HG02973 (cell line): ENCODE results near the gene GMPS.
"Not testable (repeated sequence)": the region's sequence is repeated elsewhere in the genome, so short reads cannot be mapped to it uniquely, and the experiment has no call there.

Experiments
- ATAC-seq: cut with Tn5 transposase; IDR thresholded peaks from one replicate; pipeline ENCODE4 v1.9.1; 2021; ENCODE audit warnings: moderate library complexity; ENCODE audit not compliant: unreplicated experiment

The GMPS gene

DNA sequence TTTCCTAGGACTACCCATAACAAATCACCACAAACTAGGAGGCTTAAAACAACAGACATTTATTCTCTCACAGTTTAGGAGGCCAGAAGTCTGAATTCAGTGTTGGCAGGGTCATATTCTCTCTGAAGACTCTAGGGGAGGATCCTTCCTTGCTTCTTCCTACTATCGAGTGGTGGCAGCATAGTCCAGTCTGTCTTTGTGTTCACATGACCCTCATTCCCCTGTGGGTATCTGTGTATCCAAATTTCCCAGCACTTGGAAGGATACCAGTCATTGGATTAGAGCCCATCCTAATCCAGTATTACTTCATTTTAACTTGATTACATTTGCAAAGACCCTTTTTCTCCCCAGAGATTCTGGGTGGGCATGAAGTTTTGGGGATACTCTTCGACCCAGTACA lies 63.8 kb downstream of the GMPS start:
- ATAC-seq: no peak

DNA sequence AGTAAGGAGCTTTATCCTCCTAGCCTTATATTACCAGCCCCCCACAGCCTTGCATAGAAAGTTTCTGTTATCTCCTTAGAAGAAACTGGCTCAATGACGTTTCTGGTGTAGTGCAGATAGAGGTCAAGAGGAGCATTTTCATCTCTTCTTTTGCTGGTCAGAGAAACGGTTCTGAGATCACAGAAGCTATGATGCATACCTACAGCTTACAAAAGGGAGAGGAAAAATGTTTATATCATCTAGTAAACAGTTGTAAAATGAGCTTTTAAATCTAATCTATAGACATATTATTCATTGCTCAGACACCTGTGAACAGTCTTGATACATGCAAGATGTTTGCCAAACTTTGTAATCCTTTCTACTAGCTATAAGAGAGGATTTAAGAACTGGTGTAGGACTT lies 68.0 kb downstream of the GMPS start:
- ATAC-seq: no peak

DNA sequence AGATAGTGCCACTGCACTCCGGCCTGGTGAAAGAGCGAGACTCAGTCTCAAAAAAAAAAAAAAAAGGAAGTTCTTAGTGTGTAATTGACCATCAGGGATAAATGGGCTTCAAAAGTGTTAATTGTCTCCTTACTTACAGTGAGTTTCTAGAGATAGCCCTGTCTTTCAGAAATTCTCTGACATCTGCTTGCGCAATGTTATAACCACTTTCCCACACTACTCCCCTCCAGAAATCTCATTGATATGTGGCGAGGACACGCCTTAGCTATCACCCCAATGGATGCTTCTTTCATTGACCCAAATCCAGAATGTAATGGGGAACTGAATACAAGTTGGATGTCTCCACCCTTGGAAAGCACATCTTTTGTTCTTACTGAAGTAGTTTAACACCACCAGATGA lies 70.9 kb downstream of the GMPS start:
- ATAC-seq: no peak

DNA sequence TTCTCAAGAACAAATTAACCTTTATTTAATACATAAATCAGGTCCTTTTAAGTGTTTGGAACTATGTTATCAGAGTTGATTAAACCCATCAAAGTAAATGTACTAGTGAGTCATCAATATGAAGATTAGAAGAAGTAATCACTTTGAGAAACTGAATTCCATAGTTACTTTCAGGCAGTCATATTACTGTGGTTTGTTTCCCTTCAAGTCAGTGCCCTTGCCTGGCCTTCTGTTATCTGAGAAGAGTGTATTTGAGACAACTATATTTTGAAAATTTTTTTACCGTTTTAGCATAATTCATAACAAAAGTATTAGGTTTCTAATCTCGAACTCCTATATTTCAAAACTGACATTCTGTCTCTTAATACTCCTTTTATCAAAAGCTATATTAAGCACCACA lies 73.6 kb downstream of the GMPS start:
- ATAC-seq: no peak

DNA sequence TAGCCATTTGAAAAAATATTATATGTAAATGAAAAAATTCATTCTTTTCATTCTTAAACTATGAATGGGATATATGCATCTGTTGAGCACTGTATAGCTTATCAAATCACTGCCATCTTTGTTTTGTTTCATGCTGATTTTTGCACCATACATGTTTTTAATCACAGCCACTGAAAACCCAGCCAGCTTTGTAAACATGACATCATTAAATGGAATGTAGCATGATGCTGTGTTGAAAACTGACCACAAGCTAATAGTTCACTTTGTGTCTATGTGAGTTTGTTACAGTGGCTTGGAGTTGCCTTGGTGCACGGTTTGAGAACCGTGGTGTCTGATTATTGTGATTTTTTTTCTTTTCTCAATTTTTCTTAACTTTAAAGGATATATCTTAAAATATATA lies 75.7 kb downstream of the GMPS start:
- ATAC-seq: no peak

DNA sequence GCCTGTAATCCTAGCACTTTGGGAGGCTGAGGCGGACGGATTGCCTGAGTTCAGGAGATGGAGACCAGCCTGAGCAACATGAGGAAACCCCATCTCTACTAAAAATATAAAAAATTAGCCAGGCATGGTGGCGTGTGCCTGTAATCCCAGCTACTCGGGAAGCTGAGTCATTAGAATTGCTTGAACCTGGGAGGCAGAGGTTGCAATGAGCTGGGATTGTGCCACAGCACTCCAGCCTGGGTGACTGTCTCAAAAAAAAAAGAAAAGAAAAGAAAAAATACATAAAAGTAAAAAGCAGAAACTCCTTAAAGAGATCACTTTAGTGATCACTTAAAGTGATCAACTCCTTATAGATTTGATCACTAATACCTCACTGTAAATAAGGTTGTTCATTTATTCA lies 78.0 kb downstream of the GMPS start:
- ATAC-seq: no peak

DNA sequence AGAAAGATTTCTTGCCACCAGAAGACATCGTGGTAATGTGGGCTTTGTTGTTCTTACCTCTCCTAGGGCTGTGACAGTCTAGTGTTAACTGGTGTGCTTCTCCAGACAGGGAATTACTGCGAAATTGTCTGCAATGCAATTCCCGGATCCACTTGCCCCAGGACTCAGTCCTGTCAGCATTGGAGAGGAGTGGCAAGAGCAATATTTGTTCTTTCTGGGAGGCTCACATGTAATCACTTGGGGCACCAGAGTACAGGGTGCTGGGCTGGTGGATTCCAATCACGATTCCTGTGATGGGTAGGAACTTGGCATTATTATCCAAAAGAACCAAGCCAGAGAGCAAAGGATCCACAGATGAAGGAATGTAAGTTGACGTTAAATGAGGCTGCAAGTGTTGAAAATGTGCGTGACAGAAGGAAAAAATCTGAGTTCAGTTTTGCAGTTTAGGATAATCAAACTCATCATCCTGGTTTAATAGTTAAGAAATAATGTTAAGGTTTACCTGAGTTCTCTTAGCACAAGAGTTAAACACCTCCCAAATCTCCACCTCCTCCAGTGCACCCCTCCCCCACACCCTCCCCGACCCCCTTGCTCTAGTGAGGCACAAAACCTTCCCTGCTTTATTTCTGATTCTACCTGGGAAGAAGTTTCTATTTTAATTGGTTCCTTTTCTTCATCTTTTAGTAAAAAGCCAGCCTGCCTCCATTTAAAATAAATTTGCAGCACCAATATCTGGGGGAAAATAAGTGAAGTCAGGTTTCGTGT lies 79.2 kb downstream of the GMPS start:
- ATAC-seq: no peak

DNA sequence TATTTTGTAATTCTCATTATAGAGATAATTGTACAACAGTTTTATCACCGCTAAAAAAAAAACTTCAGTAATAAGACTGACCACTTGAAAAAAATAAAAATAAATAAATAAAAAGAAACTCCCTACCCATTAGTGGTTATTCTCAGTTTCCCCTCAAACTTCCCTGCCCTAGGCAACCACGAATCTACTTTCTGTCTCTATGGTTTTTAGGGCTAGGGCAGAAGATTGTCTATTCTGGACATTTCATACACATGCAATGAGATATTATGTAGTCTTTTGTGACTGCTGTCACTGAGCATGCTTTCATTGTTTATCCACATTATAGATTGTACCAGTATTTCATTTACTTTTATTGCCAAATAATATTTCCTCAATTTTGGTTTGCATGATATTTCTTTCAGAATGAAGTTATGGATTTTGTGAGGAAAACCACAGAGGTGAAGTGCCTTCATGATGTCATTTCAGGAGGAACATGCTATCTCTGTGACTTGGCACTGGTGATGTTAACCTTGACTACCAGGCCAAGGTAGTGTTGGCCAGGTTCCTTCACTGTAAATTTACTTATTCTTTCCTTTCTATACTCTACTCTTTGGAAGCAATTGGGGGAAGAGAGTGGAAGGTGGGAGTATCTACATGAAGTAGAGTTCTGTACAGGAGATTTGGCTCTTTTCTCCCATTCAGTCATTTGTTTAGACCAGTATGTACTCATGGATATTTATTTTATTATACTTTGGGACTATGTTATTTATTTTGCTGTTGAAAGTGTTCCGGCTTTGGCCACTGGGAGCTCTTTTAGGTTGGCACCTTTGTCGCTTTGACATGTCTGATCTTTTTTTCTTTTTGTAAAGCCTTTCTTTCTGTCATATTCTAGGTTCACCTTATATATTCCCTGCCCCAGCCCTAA lies 86.3 kb downstream of the GMPS start:
- no peak for ATAC-seq

DNA sequence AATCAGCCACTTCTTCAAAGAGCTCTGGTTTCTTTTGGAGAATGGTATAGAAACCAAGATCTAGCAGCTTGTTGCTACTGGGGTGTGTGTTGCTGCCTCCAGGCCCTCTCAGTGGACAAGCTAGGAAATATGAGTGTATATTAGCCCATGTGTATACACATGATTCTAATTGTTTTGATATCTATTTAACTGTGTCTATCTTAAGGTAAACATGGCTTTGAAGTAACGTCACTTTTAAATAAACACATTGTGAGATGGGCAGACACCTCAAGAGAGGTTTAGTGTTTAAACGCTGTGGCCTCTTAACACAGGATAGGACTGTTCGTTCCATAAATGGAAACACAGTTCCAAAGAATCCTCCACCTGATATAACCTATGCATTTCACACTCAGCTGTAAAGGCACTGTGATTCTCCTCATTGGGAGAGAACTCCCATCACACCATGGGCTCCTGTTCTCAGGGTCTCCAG lies 87.0 kb downstream of the GMPS start:
- ATAC-seq: no peak

DNA sequence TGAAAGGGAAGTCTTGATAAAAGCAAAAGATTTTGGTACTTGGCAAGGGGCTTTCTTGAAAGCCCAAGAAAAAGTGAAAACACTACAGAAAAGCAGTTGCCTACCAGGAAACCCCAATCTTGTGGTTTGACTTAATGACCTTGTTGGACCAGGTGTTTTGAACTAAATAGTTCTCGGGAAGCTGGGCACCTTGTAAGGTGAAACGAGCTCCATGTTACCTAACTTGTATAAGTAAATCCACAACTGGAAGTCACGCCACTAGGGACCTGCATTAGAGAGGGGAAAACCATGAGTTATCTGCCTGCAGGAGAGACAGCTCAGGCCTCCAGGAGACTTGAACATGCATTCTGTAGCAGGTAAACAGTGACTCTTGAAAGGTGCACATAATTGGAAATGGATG lies 88.2 kb downstream of the GMPS start:
- ATAC-seq: no peak

DNA sequence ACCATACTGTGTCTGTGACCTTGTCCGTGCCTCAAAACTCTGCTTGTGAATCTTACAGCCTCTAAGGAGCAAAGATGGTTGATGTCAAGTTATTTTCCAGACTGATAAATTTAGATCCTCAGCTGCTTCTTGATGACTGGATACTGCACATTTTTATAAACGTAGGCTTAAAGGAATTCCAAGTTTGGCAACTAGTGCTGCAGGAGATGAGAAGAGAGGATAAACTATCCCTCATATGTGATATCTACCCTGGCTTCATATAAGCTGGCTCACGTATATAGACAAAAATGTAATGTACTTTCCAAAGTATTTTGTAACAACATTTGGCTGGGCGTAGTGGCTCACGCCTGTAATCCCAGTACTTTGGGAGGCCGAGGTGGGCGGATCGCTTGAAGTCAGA lies 89.6 kb downstream of the GMPS start:
- no peak for ATAC-seq

DNA sequence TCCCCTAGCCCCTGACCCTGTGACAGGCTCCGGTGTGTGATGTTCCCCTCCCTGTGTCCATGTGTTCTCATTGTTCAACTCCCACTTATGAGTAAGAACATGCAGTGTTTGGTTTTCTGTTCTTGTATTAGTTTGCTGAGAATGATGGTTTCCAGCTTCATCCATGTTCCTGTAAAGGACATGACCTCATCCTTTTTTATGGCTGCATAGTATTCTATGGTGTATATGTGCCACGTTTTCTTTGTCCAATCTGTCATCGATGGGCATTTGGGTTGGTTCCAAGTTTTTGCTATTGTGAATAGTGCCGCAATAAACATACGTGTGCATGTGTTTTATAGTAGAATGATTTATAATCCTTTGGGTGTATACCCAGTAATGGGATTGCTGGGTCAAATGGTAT lies 90.6 kb downstream of the GMPS start:
- ATAC-seq: not testable (repeated sequence)

DNA sequence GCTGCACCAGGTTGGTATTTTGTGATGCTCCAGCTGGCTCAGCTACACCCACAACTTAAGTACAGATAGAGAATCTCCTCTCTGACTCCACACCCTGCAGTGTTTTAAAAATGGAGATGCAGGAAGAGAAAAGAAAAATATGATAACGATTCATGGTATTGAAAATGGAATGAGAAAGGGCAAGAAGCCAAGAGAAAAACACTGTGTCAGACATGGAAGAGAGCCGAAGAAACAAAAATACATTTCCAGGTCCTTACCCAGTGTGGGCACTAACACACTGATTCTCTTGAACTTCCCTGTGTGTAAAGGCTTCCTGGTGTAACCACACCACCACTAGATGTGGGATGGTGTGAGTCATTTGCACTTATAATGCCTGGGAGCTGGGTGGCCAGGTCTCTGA lies 93.1 kb downstream of the GMPS start:
- ATAC-seq: no peak

DNA sequence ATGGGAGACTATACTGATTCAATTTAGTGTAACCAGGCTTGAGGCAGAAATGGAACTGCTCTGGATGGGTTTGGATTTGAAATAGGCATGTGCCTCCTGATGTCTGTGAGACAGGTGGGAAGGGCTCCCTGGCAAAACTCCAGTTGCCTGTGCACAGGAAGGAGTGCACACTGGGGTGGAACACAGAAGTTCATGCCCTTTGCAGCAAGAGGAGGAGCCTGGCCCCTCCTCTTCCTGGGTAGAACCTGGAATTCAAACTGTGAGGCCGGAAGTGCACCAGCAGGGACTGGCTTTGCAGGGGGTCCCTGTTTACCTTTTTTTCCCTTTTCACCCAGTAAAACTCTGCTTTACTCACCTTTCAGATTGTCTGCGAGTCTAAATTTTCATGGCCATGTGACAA lies 99.9 kb downstream of the GMPS start:
- ATAC-seq: no peak

DNA sequence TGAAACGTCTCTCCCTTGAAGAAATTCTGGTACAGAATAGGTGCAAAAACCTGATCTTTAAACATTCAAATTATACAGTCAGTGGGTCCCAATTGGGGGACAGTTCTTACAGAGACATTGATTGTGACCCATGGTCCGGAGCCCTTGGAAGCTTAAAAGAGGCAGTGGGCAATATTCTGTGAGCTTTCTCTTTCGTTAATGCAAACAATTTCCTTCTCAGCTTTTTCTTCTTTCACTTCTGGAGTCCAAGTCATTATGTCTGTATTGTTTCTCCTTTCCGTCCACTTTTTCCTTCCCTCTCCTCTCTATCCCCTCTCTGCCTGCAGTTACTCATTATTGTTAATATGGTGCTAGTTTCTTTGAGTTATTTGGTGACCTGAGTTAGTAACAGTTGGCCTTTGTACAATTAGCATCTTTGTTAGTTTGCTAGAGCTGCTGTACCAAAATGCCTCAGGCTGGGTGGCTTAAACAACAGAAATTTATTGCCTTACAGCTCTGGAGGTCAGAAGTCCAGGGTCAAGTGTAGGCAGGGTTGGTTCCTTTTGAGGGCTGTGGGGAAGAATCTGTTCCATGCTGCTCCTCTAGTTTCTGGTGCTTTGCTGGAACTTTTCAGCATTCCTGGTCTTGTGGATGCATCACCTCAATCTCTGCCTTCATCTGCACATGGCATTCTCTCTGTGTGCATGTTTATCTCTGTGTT lies 102.6 kb downstream of the GMPS start:
- ATAC-seq: no peak

DNA sequence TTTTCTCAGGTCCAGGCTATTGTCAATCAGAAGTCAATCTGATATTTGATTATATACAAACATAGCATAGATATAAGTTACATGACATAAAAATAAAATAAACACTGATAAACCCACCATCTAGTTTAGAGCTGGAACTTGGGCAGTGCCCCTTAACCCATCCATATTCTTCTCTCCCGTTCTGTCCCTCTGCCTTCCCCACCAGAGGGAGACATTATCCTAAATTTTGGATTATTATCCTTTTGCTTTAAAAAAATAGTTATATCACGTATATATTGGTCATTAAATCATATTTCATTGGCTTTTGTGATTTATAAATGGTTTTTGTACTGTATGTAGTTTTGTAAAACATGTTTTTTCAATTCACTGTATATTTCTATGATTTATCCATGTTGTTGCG lies 107.9 kb downstream of the GMPS start:
- no peak for ATAC-seq

DNA sequence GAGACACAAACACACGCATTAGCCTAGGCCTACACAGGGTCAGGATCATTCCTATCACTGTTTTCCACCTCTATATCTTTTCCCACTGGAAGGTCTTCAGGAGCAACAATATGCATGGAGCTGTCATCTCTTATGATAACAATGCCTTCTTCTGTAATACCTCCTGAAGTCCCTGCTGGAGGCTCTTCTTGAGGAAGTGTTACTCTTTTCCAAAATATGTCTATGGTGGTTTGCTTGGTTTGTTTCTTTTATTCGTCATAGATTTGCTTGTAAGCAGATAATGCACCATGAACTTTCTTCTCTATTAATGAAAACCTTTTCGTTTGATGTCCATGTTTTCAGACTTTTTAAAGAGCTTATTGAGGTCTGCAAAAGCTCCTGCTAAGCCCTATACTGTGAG lies 109.3 kb downstream of the GMPS start:
- no peak for ATAC-seq

DNA sequence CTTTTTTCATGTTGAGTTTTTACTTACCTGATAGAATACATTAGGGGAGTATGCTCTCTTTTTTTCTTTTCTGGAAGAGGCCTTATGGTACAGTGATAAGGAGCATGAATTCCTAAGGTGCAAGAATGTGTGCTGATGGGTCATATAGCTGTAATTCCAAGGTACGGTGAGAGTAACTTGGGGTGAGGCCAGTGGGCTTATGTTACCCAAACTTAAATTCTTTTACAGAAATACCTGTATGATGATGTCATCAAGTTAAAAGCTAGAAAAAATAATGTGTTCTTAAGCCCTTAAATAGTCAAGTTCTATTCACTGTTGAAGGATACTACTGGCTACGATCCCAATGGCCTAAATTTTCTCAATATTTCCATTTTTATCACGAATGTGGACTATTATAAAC lies 111.2 kb downstream of the GMPS start:
- ATAC-seq: no peak

DNA sequence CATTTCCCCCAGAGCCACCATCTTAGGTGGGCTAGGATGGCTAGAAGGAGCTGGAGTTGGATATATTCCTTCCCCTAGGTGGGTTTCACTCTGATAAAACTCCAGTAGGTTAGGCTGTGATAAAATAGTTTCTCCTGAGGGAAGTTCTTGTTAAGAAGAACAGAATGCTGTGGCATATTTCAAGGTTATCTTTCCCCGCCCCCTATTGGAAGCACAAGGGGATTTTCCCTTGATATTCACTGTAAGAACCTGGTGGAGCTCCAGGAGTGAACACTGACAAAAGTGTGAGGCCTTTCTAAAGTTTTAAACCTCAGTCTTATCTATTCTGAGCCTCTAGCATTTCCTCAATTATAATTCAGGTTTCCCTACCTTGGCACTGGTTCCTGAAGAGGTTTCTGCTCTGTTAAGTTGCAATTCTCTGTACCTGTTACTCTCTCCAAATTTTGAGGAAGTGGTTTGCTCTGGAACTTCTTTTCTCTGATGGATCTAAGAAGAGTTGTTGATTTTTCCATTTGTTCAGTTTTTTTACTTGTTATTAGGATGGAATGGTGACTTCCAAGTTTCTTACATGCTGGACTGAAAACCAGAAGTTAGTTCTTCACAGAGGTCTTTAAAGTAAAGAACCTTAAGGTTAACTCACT lies 113.5 kb downstream of the GMPS start:
- no peak for ATAC-seq

DNA sequence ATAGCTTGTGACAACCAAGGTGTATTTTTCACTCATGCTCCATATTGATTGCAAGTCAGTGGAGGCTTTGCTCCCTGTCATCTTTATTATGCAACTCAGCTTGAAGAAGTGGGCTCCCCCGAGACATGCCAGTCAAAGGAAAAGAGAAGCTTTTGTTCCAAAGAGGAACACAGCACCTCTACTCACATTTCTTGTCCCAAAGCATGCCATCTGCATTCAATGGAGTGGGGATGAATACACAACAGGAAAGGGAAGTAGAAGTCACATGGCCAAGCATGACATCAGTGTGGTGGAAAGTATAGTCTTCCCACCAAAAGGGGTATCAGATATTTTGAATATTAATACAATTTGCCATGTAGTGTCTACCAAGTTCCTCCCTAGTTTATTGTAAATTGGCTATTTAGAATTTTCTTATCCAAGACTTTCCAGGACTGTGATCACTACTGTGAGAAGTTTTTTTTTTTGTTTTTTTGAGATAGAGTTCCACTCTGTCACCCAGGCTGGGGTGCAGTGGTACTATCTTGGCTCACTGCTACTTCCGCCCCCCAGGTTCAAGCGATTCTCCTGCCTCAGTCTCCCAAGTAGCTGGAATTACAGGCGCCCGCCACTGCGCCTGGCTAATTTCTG lies 114.5 kb downstream of the GMPS start:
- ATAC-seq: no peak

DNA sequence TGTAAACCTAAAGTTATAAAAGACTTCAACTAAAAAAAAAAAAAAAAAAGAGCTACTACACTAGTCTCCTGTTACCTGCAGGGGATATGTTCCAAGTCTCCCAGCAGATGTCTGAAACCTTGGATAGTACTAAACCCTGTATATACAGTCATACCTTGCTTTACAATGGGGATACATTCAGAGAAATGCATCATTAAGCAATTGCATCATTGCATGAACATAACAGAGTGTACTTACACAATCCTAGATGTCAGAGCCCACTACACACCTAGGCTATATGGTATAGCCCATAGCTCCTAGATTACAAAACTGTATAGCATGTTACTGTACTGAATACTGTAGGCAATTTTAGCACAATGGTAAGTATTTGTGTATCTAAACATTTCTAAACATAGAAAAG lies 119.1 kb downstream of the GMPS start:
- ATAC-seq: no peak
